ENCODE results near the gene PLEKHB1.

PLEKHB1 gene

DNA sequence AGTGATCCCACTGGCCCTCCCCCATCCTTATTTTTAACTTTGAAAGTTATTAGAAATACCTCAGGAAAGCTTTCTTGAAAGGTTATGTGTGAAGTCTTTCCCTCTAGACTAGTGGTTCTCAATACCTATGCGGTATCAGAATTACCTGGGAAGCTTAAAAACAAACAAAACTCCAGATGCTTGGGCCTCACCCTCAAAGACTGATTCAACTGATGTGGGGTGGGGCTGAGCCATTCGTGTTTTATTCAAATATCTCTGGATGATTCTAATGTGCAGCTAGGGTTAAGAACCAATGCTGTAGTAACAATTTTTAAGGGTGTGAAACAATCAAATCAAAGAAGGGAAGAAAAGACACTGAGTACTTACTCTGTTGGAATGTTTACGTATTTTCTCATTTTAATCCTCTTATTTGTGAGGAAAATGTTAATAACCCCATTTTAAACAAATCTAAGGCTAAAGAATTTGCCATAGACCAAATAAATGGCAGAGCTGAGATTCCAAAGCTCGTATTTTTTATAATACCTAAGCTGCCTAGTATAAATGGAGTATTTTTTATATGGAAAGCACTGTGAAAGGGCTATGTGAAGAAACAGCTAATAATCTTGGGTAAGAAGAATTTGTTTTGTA is 47.6 kb downstream of the PLEKHB1 start:
- no peak for DNase-seq

- no peak for DNase-seq
Measured at GRCh38 chr11:73705053-73705452, 58.7 kb downstream of the PLEKHB1 start.

DNA sequence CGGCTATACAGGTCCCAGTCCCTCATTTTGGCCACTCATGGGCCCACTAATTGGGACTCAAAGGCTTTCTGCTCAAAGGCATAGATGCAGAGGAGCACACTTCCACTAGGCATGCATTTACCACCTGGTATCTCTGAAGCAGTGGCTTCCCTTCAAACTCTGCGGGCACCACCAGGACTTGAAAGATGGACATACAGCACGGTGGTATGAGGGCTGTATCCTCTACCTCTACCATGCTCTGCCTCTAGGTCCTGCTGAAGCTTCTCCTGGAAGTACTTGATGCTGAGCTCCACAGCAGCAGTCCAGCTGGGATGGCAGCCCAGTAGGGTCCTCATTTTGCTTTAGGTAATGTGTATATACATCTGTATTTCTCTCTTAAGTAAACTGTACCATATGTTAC is 64.6 kb downstream of the PLEKHB1 start:
- no peak for DNase-seq
